IPS-18c (cell line): ENCODE measurements around the gene OSBPL6.
A peak's percentile ranks its signal among the peaks of the same experiment; 100 is the strongest.
"Not testable (repeated sequence)": the region's sequence is repeated elsewhere in the genome, so short reads cannot be mapped to it uniquely, and the experiment has no call there.

Source experiments
- H3K4me3 ChIP-seq: 2 replicates; pipeline ENCODE4 v1.7.0; 2013; ENCODE audit warnings: low read depth, mild to moderate bottlenecking, low read length, moderate library complexity; ENCODE audit not compliant: insufficient read depth
- H3K9me3 ChIP-seq: one replicate; pipeline ENCODE4 v1.6.1; 2013; ENCODE audit warnings: mild to moderate bottlenecking, low read length, moderate library complexity; ENCODE audit not compliant: control insufficient read depth, insufficient read depth

The OSBPL6 gene

GRCh38 chr2:178383718-178384117 lies 189.4 kb downstream of the OSBPL6 start:
- H3K4me3 ChIP-seq, result no peak overlapping the region
- no peaks in the 10 kb centered on the region for H3K9me3 ChIP-seq

DNA sequence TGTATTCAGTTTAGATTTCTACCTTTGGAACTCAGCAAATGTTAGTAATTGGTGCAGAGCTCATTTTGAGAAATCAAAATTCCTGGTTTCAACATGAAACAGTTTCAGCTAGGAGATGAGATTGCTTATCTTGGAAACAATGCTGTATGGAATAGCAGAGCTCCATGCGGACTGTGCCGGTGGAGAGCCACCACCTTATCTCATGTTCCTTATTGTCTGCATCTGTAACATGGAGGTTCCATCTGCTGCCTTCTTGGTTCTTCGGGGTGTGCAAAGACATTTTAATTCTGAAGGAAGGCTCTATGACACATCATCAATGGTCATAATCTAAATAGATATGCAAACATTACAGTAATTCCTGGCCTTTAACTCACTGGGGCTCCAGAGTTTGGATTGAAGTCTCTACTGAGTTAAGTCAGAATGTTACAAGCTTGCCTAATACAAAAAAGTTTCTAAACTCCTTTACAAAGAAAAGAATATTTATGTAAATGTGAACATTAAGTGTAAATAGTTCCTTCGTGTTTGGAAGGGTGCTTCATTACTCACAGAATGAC lies 191.4 kb downstream of the OSBPL6 start:
- no peaks in the 10 kb centered on the region for H3K9me3 ChIP-seq
- H3K4me3 ChIP-seq, result no peak overlapping the region

- Histone ChIP-seq H3K4me3 (no peak overlapping the region), H3K9me3 (no peaks in the 10 kb centered on the region)
Observed at GRCh38 chr2:178386986-178387597, 192.8 kb downstream of the OSBPL6 start.

DNA sequence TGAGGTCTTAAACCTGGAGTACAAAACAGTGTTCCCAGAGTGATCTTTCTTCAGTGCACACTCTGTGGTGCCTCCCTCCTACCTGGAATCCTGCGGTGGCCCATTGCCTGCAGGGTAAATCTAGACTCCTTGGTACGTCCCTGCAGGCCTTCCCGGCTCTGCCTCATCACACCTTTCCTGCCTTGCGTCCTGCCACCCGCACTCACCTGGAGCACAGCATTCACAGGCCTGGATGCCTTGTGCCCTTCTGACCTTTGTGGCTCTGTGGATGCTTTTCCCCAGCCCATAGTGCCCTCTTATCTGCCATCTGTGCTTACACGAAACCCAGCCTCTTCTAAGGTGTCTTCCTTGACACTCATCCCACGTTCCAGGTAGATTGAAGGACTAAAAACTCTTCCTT lies 194.0 kb downstream of the OSBPL6 start:
- Histone ChIP-seq H3K4me3 (no peak overlapping the region), H3K9me3 (no peaks in the 10 kb centered on the region)

GRCh38 chr2:178391701-178392100 lies 197.4 kb downstream of the OSBPL6 start:
- no peaks in the 10 kb centered on the region for H3K9me3 ChIP-seq
- no peak overlapping the region for H3K4me3 ChIP-seq

DNA sequence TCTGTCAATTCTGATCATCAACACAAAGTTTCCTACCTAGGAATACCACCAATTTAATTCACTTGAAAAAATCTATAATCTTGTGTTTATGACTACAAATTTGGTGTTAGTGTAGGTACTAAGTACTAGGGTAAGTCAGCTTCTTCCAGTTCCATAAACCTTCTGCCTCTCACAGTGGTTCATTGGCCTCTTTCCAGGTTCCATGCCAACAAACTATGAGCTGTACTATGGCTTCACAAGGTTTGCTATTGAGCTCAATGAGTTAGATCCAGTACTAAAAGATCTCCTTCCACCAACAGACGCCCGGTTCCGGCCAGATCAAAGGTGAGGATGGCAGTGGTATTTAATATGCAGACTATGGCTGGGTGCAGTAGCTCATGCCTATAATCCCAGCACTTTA lies 197.9 kb downstream of the OSBPL6 start:
- H3K9me3 ChIP-seq, result no peaks in the 10 kb centered on the region
- H3K4me3 ChIP-seq, result no peak overlapping the region

- no peak overlapping the region for H3K4me3 ChIP-seq
- H3K9me3 ChIP-seq, result no peaks in the 10 kb centered on the region
Observed at GRCh38 chr2:178394859-178395258, 200.5 kb downstream of the OSBPL6 start.

DNA sequence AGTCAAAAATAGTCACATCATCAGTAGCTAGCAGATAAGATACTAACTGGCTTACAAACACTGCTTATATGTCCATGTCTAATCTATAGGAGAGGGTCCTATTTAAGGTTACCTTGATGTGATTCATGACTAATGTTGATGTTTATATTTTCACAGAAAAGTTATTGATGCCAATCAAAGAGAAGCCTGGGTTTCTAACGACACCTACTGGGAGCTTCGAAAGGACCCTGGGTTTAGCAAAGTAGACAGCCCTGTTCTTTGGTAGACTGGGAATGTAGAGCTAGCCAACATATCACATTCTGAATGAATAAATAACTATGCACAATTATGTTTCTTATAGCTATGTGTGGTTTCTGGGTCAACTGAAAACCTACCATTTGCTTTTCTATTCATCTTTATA lies 201.0 kb downstream of the OSBPL6 start:
- Histone ChIP-seq H3K4me3 (no peak overlapping the region), H3K9me3 (no peaks in the 10 kb centered on the region)

DNA sequence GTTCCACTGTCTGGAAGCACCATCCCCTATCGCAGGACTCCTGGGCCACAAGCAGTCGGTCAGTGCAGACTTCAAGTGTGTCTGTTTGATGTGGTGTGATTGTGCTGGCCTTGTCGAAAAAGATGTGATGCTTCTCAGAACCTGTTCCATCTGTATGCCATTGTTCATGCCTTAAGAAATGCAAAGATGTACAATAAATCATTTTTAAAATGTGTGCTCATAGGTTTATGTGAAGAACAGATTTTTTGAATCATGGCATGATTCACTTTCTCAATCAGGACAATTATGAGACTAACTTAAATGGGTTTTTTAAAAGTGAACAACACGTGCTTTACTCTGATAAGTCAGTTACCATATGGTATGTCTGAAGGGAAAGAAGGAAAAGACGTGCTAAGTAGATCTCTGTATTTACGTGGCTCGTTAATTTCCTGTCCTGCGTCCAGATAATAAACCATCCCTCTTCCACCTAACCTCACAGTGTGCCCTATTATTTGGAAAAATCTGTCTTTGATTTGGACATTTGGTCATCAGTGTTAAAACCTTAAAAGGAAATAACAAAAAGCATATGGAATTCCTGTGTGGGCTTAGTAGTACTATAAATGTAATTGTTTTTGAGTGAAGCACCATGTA lies 201.7 kb downstream of the OSBPL6 start:
- Histone ChIP-seq H3K4me3 (no peak overlapping the region), H3K9me3 (no peaks in the 10 kb centered on the region)

DNA sequence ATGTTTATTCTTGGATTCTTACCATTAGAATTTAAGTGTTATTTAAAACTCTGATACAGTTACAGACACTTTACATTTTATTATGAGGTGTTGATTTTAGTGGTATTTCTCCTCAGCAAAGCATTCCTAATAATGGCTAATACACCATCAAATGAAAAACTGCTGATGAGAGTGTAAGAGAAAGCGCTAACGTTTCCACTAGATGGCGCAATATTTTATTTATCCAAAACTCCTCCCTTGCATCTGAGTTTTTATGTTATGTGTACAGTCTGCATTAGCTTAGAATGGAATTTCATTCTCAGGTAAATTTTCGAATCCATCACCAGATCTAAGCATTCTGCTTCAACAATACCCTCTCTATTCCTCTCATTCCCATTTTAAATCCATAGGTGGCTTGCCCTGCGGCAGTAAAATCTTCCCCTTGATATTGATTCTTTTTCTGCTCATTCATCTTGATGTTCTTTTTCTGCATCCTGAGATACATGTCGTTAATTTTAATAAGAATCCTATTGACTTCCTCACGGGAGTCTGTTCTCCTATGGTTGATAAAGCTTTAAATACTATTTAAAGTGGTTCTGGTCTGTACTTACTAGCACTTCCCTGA lies 202.8 kb downstream of the OSBPL6 start:
- Histone ChIP-seq H3K4me3 (no peak overlapping the region), H3K9me3 (no peaks in the 10 kb centered on the region)

DNA sequence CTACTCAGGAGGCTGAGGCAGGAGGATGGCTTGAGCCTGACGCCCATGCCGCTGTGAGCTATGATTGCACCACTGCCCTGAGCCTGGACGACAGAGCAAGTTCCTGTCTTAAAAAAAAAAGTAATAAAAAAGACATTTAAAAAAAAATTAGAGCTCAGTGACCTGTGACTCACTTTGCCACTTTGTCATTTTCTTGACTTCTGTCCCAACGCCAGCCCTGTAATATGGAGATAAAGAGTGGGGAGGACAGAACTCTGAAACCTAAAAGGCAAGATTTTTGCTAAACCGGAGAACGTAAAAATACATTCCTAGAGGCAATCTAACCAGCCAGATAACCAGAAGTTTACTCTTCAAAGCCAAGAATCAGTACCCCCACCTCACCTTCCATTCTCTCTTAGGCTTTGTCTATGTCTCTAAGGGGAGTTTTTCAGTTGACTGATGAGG lies 207.7 kb downstream of the OSBPL6 start:
- Histone ChIP-seq H3K9me3 (no peaks in the 10 kb centered on the region), H3K4me3 (no peak overlapping the region)

GRCh38 chr2:178403671-178404306 lies 209.5 kb downstream of the OSBPL6 start:
- no peaks in the 10 kb centered on the region for H3K9me3 ChIP-seq
- no peak overlapping the region for H3K4me3 ChIP-seq

DNA sequence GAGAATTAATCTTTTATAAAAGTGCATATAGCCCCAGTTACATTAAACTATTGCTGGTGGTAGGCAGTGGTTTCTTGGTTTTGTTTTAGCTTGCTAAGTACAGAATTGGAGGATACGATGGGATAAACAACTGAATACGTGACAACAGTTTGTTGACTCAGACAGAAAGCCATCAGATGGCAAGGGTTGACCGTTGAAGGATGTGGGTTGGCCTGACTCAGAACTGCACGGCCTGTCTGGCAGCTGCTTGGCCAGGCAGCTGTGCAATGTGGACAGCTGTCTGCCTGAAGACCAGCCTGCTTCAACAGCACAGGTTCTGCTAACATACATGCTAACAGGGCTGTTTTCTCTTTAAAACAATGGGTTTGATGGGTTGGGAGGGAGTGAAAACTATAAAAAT lies 210.1 kb downstream of the OSBPL6 start:
- Histone ChIP-seq H3K9me3 (no peaks in the 10 kb centered on the region), H3K4me3 (no peak overlapping the region)

DNA sequence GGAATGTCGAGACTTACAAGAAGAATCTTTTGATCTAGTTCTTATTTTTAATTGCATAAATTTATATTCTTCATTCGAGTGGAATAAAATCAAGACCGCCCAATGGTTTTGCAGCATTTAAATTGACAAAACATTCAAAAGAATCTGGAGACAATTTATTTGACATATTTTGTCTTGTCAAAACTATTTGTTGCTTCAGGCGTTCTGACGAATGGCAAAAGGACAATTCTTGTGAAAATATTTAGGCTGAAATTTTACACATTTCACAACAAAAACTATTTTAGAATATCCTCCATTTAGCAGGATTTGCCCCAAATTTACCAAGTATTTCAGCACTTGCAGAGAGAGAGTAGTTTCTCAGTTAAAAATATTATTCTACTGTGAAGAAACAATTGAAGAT lies 214.9 kb downstream of the OSBPL6 start:
- H3K4me3 ChIP-seq, result no peak overlapping the region

GRCh38 chr2:178412047-178412446 lies 217.7 kb downstream of the OSBPL6 start:
- Histone ChIP-seq H3K9me3 (no peaks in the 10 kb centered on the region), H3K4me3 (no peak overlapping the region)

More for the DNA sequence above, 214.9 kb downstream of the OSBPL6 start:
- H3K9me3 ChIP-seq, result no peaks in the 10 kb centered on the region

DNA sequence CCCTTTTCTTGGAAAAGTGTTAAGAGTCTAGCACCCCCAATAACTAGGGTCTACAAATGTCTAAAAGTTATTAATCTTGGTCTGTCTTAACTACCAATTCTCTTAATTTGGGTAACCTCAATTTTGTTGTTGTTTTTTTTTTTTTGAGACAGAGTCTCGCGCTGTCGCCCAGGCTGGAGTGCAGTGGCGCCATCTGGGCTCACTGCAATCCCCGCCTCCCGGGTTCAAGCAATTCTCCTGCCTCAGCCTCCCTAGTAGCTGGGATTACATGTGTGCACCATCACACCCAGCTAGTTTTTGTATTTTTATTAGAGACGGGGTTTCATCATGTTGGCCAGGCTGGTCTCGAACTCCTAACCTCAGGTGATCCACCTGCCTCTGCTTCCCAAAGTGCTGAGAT lies 218.1 kb downstream of the OSBPL6 start:
- H3K9me3 ChIP-seq, H3K4me3 ChIP-seq: not testable (repeated sequence)

DNA sequence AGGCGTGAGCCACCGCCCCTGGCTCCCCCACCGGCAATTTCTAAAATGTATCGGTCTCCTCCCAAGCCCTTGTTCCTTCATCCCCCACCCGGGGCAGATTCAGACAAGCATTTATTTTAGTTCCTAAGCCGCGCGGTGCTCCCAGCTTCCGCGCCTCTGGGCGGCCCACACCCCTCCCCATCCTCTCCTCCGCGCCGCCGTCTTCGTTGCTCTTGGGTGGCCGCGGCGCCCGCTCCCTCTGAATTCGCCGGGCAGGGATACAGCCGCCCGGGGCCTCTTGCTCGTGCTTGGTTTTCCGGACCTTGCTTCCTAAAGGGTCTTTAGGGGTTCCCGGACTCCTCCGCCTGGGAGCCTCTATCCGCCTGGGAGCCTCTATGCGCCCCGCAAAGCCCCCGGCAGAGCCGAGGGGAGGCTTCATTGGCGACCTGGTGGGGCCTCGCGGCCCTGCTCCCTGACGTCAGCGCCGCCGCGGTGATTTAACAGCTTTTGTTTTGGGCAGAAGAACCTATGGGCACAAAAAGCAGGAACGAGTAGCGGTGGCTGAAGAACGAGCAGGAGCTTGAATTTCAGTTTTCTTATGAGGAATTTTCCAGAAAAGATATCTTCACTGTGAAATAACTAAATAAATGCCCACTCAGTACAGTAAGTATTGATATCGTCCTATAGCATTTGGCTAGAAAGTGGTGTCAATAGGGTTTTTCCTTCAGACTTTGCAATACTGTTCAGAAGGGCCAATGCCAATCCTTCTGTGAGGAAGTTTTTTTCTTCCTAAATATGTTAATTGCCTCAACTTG lies 219.4 kb downstream of the OSBPL6 start:
- H3K4me3 ChIP-seq, result peak overlapping the region; percentile 75
- no peaks in the 10 kb centered on the region for H3K9me3 ChIP-seq
